ENCODE measurements around the gene SYDE2.
"Not testable (repeated sequence)": the region's sequence is repeated elsewhere in the genome, so short reads cannot be mapped to it uniquely, and the experiment has no call there.

Gene SYDE2

DNA sequence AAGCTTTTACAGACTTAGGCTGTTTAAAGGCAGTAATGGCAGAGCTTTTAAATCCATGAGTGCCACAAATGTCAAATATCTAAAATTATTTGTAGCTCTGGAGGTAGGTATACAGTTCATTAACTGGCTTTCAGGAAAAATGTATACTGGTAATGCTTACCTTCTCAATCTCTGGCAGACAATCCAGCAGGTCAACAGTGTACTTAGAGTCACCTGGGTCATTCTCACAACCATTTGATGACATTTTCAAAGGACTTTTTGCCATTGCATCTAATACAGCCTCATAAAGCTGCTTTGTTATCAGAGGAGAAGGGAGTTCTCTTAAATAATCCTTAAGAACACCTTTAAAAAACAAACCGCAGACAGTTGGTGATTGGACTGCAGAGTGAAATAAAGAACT is 31.9 kb downstream of the SYDE2 start:
- no peak for DNase-seq (ENCODE audit: low read depth in 2 of 2)

DNA sequence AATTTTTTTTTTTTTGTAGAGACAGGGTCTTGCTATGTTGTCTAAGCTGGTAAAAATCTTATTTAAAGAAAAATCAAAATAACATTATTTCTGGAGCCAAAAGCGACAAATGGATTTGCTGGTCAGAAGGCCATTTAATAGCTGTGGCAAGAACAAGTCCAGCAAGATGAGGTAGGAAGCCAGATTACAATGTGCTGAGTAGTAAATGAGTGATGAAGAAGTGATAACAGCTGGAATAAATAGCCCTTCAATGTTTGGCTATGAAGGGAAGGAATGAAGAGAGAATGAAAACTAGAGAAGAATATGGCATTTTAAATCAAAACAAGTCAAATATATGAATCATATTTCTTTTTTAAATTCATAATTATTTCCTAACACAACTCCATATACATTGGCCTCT is 34.5 kb downstream of the SYDE2 start:
- DNase-seq (ENCODE audit: low read depth in 2 of 2), result no peak

DNA sequence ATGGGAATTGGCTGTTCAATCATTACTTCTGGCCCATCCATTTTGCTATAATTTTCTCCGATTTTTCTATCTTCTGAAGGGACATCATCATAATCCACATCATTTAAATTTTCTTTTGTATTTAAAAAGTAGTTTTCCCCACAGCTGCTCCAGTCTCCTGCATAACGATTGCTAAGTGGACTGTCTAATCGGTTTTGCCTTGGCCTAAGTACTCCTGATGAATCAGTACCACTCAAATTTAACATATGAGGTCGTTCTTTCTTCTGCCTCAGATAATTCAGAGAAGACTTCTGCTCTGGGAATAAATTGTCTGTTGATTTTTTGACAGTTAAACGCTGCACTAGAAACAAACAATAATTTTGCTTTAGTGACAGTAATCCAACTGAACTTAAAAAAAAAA is 41.9 kb downstream of the SYDE2 start:
- no peak for DNase-seq (ENCODE audit: low read depth in 2 of 2)

DNA sequence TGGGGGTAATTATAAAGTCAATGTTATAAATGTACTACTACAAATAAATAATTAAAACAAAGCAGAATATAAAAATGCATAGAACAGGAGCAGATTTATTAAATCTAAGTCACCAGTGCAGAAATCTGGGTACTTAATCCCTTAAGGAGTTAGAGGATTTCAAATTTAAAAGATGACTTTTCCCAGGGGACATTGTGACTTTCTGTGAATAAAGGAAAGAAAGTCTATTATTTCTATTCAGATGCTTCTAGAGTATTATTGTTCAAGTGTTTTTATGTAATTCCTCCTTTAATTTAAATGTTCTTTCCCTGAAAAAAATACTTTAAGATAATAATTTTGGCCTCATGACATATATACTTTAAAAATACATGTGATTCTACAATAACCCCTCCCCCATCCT is 43.4 kb downstream of the SYDE2 start:
- no peak for DNase-seq (ENCODE audit: low read depth in 2 of 2)

DNA sequence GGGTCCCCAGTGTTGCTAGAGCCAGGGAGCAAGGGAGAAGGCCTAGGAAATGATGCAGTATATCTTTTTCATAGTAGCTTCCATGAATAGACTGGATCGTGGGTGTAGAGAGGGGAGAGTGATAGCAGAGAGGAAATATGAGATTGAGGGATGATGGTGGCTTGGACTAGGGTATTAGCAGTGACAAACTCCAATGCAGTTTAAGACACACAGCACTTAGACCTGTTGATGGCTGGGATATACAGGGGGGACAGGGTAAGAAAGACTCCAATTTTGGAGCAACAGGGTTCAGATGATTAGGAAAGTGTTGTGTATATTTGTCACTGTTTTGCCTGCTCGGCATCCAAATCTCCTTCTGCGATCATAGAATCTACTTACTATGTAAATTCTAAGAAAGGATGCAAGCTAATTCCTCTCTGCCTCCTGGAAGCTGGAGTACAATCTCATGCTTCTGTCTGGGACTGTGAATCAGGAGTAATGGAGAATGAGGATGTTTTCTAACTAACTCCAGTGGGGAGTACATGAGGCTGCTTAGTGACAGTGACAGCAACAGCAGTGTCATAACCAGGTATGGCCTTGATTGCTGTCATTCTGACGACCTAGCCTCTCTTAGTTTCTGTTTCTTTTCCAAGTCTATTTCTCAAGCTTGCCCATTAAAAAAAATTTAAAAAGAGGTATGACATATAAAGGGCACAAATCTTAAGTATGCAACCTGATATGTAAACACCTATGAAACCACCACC is 47.5 kb downstream of the SYDE2 start:
- no peak for DNase-seq (ENCODE audit: low read depth in 2 of 2)

DNA sequence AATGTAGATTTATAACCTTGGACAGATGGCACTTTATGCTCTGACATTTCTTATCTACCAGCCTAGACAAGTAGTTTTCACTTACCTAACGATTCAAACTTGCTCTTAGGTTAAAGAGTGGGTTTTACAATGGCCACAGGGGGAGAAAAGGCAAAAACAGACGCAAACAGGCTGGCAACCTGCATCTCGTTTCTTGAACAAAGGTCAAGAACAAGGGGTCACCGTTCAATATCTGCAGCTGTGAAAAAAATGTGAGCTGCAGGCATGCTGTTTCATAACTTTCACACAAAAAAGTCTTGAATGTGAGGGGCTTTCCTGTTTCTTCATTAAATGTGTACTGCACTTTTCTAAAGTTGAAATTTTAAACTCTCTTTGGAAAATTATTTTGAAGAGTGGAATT is 49.4 kb downstream of the SYDE2 start:
- DNase-seq (ENCODE audit: low read depth in 2 of 2), result no peak

DNA sequence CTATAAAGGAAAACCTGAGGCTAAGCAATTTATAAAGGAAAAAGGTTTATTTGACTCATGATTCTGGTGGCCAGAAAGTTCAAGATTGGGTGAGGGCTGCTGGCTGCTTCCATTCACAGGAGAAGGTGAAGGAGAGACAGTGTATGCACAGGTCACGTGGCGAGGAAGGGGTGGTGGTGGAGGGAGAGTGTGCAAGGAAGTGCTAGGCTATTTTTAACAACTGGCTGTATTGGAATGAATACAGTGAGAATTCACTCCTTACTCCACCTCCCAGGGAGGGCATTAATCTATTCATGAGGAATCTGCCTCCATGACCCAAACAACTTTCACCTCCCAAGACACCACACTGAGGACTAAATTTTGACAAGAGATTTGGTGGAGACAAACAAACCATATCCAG is 51.0 kb downstream of the SYDE2 start:
- no peak for DNase-seq (ENCODE audit: low read depth in 2 of 2)

DNA sequence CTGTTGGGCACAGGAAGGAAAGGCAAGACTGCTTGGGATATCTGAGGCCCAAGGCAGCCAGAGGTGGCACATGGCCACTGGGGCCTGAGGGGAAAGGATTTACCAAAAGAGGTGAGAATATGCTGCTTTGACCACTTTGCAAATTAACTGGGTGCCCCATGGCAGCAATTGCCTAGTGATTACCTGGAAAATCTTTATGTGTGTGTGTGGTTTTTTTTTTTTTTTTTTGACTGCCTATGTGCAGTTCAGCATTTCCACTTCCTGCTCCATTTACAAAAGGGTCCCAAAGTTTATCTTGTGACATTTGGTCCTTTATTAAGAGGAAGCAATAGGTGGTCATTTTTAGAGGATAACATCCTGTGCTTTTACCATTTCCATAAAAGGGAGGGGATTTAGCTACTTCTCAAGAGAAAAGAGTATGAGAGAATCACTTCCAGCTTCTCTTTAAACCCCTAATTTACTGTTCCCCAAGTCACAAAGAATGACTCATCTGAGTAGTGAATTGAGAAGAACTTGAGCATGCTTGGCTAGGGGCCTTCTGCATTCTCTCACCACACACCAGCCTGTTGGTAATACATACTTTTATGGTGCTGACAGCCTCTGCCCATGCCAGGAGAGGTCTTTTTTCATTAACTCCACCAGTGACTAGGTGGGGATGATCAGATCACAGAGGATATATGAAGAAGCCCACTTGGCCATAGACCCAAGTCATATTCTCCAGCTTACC is 52.1 kb downstream of the SYDE2 start:
- DNase-seq (ENCODE audit: low read depth in 2 of 2), result no peak

DNA sequence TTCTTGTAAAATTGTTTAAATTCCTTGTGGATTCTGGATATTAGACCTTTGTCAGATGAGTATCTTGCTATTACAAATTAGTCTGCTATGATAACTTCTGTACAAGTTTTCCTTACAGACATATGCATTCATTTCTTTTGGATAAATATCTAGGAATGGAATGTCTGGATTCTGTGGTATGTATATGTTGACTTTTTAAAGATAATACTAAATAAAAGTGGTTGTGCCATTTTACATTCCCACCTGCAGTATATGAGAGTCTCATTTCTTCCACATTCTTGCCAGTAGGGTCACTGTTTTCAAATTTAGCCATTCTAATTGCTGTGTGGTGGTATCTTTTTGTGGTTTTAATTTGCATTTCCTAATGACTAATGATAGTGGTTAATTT is 53.9 kb downstream of the SYDE2 start:
- DNase-seq (ENCODE audit: low read depth in 2 of 2), result no peak

DNA sequence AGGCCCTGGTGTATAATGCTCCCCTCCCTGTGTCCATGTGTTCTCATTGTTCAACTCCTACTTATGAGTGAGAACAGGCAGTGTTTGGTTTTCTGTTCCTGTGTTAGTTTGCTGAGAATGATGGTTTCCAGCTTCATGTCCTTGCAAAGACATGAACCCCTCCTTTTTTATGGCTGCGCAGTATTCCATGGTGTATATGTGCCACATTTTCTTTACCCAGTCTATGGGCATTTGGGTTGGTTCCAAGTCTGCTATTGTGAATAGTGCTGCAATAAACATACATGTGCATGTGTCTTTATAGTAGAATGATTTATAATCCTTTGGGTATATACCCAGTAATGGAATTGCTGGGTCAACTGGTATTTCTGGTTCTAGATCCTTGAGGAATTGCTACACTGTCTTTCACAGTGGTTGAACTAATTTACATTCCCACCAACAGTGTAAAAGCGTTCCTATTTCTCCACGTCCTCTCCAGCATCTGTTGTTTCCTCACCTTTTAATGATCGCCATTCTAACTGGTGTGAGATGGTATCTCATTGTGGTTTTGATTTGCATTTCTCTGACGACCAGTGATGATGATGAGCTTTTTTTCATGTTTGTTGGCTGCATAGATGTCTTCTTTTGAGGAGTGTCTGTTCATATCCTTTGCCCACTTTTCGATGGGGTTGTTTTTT is 54.4 kb downstream of the SYDE2 start:
- not testable (repeated sequence) for DNase-seq (ENCODE audit: low read depth in 2 of 2)

DNA sequence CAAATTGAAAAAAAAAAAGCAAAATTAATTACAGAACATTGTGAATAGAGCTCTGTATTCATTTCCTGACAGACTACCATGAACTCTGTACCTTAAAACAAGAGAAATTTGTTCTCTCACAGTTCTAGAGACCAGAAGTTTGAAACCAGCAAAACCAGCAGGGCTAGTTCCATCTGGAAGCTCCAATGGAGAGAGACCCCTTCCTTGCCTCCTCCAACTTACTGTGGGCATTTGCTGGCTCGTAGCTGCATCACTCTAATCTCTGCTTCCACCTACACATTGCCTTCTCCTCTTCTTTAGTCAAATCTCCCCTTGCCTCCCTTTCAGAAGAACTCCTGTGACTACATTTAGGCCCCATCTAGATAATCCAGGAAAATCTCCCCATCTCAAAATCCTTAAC is 56.5 kb downstream of the SYDE2 start:
- DNase-seq (ENCODE audit: low read depth in 2 of 2), result no peak

DNA sequence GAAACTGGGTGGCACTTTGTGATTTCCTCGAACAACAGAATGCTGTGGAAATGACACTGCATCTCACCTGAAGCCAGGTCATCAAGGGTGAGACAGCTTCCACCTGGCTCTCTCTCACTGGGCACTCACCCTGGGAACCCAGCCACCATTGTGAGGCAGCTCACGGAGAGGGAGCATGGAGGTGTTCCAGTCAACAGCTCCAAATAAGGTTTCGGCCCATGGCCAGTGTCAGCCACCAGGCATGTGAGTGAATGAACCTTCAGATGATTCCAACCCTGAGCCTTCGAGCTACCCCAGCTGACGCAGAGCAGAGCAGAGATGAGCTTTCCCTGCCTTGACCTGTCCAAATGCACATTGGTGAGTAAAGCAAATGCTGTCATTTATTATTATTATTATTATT is 58.1 kb downstream of the SYDE2 start:
- DNase-seq (ENCODE audit: low read depth in 2 of 2), result no peak

DNA sequence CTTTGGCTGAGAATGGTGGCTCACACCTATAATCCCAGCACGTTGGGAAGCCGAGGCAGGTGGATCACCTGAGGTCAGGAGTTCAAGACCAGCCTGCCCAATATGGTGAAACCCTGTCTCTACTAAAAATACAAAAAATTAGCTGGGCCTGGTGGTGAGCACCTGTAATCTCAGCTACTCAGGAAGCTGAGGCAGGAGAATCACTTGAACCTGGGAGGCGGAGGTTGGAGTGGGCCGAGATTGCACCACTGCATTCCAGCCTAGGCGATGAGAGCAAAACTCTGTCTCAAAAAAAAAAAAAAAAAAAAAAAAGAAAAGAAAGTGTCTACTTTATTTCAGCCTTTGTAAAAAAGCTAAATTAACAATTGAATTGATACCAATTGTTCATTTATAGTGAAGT is 62.4 kb downstream of the SYDE2 start:
- DNase-seq (ENCODE audit: low read depth in 2 of 2), result not testable (repeated sequence)

DNA sequence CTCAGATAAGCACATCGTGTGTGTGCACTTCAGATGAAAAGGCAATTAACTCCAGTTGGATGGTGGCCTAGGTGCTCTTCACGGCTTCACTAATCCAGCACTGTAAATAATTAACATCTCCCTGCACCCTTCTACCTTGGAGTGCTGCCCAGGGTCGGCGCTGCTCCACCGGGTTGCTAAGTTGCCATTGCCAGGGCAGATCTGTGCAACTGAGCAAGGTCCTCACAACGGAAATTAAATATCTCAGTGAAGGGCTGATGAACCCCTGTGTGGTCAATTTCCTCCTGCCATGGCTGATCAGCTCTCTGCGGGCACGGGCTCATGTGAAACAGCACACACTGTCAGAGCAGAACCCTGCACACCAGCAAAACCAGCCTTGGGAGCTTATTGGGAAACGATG is 63.2 kb downstream of the SYDE2 start:
- no peak for DNase-seq (ENCODE audit: low read depth in 2 of 2)

DNA sequence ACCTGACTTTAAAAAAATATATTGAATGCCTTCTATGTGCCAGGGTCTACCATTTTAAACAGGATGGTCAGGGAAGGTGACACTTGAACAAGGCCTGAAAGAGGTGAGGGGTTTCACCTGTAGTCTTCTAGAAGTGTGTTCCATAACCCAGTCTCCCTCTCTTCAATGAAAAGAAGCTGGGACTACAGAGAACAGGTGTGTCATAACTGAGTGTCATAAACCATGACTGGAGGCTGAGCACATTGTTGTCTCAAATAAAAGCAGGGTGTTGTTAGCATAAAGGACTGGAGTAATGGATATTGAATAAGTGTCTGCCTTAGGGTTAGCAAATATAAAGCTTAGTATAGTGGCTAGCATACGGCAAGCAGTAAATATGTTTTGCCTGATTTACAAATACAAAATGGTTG is 65.4 kb downstream of the SYDE2 start:
- no peak for DNase-seq (ENCODE audit: low read depth in 2 of 2)

DNA sequence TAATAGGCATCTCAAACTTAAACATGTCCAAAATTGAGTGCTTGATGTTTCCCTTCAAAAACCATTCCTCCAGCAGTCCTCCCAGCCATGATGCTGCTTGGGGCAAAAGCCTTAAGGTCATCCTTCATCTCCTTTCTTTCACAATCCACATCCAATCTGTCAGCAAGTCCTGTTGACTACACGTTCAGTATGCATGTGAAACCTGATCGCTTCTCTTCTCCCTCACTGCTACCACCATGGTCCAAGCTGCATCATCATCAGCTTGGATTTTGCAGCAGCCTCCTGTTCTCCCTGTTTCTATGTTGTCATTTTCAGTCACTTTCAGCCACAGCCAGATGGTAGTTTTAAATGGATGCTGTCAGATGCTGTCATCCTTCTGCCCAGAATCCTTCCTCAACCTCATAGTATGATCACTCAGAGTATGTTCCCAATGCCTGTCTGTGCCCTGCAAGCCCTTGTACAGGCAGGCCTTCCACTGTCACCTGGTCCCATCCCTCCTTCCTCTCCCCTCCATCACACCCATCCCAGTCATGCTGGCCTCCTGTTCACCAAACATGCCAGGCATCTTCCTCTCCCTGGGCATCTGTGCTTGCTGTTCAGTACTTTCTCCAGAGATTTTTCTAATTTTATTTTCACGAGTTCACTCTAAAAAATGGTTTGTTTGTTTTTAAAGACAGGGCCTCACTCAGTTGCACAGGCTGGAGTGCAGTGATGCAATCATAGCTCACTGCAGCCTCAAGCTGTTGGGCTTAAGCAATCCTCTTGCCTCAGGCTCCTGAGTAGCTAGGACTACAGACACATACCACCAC is 66.0 kb downstream of the SYDE2 start:
- DNase-seq (ENCODE audit: low read depth in 2 of 2), result no peak

DNA sequence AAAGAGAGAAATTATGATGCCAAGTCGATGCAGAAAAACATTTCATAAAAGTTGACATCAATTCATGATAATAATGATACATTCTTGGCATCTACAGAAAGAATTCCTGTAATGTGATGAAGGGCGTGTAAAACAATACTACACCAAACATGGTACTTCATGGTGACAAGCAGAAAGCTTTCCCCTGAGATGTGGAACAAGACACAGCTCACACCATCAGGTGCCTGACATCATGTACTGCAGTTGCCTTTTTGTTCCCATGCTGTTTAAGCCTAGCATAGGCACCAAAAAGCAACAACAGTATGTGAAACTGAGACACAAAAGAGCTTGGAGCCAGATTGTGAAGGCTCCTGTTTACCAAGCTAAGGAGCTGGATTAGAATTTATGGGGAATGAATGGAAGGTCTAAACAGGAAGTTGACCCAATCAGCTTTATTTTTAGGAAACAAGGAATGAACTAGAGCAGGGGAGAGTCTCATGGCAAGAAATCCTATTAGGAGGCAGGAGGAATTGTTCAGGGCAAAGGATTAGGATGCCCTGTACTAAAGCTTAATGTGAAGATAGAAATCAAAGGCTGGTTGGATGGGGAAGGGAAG is 67.2 kb downstream of the SYDE2 start:
- DNase-seq (ENCODE audit: low read depth in 2 of 2), result no peak

DNA sequence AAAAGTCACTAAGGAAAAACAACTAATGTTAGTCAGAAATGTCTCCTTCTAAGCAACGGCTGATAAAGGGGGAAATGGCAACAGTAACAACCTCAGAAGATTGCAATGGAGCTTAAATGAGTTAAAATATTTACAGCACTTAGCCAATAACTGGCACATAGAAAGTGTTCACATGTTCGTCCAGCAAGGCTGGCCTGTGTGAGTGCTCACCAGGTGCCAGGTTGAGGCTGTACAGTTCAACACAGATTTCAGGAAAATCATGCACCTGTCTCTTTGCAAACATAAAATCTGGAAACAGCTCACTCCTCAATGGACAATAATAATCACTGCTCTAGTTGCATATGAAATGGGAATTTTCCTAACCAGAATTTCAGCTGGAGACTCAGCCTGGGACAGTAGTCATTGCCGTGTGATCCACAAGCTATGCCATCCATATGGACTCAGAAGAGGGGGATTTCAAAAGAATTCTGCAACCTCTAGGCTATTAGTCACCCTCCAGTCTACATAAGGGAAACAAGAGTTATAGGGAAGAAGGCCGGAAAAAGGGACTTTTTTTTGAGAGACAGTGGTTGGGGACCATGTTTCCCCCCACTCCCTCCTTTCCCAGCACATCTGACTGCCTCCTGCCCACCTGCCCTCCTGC is 68.6 kb downstream of the SYDE2 start:
- no peak for DNase-seq (ENCODE audit: low read depth in 2 of 2)

DNA sequence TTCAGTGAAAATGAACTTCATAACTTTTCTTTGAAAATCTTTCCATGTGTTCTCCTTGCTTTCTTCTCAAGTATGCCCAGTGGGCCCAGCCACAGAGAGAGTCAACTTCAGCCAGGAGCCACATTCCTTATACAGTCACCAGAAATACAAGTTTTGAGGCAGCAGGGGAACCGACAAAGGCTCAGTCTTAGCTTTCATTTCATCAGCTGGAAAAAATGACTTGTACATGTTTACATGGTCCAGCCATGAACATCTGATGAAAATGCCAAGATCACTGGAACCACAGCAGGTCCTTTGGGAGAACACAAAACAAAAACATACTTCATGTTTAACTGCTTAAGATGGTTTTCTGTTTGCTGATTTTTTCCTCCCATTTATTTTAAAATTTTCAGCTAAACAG is 72.5 kb downstream of the SYDE2 start:
- no peak for DNase-seq (ENCODE audit: low read depth in 2 of 2)

DNA sequence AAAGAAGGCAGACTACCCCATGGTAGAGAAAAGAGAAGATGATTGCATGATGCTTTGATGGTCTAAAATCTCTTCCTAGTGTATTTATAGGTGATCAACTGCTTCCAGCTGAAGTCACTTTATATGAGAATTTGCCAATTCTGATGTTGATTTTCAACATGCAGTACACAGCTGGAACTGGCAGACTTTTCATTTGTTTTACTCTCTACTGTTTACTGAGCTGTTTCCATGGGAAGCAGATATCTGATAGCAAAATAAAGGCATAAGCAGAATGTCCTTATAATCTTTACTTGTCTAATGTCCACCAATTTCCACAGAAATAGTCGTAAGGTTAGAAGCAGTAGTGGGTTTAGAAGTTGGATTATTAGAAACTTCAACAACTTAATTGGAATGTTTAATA is 74.9 kb downstream of the SYDE2 start:
- no peak for DNase-seq (ENCODE audit: low read depth in 2 of 2)

DNA sequence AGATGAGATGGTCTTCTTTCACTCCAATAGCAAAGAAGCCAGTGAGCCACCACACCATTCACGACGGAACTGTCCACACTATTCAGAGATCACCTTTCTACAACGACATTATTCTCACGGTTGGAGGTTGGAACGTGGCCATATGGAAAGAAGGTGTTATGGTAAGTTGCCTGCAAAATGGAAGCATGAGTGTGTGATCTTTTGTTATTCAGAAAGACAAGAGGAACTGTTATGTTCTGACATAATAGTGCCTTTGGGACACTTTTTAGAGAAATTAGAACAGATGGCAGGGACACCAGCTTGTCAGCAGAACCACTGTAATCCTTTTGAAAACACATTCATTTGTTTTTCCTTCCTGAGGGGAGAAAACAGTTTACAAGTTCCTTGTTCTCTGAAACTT is 76.7 kb downstream of the SYDE2 start:
- no peak for DNase-seq (ENCODE audit: low read depth in 2 of 2)

All from stimulated activated CD4-positive, alpha-beta T cell treated with anti-CD3 and anti-CD28 coated beads, Interleukin-1b, Interleukin-23, amount 100 ng/mL, for 4 hours (primary cell).